GM19043 (cell line): ENCODE measurements around the gene RPTOR.
"Not testable (repeated sequence)": the region's sequence is repeated elsewhere in the genome, so short reads cannot be mapped to it uniquely, and the experiment has no call there.

Experiments used
- ATAC-seq: cut with Tn5 transposase; IDR thresholded peaks from one replicate; pipeline ENCODE4 v1.9.1; 2021; ENCODE audit warnings: low read depth; ENCODE audit not compliant: unreplicated experiment

RPTOR gene

DNA sequence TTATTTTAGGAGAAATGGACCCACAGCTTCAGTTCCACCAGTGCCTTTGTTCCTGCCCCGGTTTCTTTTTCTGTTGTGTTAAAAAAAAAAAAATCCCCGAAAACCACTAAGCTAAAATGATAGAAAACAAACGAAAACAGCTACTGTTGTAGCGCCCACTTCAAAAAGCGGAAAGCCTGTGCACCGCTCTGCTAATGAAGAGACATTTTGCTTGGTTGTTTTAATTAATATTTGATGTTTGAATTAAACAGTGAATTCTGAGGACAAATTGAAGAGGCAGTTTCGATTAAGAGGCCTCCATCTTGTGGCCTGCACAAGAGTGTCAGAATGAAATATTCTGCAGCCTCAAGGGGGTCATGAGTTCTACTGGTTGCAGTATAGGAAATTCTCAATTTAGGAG is 186.7 kb downstream of the RPTOR start:
- ATAC-seq = no peak

GRCh38 chr17:80732268-80732667 is 187.6 kb downstream of the RPTOR start:
- no peak for ATAC-seq

DNA sequence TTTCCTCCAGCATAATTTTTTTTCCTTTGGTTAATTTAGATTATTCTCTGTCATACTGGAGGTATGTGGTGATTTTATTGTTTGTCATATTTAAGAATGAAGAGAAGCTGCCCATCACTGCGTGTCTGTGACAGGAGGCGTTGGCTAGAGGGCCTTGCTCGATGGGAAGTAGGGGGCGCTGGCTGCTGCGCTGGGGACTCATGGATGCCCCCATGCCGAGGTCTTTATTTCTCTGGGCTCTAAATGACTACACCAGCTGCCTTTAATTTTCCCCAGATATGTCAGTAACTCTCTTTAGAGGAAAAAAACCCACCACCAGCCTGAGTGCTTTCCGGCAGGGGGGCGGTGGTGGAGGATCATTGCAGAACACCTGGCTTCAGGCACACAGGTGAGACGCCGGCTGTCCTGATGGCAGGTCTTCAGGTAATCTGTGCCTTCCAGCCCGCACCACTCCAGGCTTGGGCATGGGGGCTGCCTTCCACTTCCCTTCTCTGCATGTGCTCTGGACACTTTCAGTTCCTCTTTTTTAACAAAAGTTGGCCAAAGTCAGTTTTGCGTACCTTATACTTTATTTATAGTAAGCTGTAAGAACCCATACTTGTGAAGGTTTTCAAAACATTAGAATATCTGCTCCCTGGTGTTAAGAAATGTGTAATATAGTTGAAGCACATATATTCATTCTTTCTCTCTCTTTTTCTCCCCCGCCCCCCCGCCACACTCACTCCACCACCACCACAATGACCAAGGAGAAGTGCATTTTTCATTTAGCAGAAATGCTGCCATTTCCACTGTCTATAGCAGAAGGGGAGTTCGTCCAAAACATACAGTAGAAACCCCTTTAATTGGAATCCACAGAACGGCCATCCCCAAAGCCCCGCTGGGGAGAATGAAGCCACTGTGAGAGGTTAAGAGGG is 192.7 kb downstream of the RPTOR start:
- ATAC-seq = peak; percentile 71

DNA sequence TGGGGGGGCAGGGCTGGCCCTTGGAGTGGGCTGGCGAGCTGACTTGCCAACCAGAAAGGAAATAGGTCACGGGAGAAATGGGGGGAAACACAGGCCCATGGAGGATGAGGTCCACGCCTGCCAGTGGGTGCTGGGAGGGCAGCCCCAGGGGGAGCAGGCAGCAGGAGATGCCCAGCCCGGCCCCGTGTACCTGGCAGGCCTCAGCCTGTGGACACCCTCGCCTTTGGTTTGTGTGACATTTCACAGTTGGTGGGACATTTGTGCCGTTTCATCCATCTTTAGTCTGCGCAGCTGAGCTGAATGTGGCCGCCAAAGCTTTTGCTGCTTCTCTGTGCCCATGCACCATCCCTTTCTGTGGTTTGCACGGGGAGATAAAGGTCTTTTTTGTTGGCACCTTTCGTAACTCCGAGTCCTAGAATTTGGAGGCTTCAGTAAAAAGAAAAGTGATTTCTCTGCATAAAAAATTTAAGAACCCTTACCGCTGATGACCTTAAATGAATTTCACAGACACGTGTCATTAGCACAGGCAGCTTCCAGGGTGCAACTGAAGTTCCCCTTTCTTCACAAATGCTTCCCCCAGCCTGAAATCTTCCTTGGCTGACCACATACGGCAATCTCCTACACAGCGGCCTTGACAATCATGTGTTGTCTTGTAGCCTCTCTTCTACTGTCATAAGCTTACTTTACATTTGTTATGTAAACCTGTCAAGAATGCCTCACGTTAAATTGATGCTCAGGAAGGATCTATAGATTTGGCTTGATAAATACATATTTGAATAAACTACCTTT is 193.6 kb downstream of the RPTOR start:
- ATAC-seq = no peak

- ATAC-seq = no peak
These were observed 194.5 kb downstream of the RPTOR start for GRCh38 chr17:80738987-80739730.

DNA sequence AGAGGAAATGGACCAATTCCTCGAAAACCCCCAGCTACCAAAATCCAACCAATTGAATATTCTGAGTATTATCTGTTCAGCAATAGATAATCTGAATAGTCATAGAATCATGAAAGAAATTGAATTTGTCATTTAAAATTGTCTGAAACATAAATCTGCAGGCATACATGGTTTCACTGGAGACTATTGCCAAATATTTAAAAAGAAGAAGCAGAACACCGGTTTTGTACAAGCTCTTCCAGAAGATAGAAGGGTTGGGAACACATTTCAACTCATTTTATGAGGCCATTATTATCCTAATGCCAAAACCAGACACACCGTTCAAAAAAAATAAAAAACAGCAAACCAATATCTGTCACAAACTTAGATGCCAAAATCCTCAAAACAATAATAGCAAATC is 195.5 kb downstream of the RPTOR start:
- ATAC-seq = no peak

DNA sequence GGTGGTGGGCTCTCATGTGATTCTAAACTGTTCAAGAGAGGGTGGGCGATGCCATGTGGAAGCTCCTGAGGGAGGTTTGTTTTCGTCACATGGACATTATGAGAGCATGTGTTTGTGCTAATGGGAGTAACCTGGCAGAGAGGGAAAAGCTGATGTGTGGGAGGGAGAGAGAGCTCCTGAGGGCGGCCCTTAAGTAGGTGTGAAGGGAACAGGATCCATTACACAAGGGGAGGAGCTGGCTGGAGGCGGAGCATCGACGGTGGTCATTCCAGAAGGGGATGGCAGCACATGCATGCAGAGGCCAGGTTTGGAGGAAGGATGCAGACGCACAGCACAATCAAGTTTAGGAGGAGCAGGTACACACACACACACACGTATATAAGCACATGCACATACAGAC is 197.5 kb downstream of the RPTOR start:
- no peak for ATAC-seq

- no peak for ATAC-seq
These were observed 198.0 kb downstream of the RPTOR start for GRCh38 chr17:80742581-80743180.

GRCh38 chr17:80743181-80743771 is 198.6 kb downstream of the RPTOR start:
- ATAC-seq = no peak

DNA sequence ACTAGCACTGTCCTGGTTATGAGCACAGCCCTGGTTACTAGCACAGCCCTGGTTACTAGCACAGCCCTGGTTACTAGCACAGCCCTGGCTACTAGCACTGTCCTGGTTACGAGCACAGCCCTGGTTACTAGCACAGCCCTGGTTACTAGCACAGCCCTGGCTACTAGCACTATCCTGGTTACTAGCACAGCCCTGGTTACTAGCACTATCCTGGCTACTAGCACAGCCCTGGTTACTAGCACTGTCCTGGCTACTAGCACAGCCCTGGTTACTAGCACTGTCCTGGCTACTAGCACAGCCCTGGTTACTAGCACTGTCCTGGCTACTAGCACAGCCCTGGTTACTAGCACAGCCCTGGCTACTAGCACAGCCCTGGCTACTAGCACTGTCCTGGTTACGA is 199.3 kb downstream of the RPTOR start:
- ATAC-seq = not testable (repeated sequence)

GRCh38 chr17:80744725-80745124 is 200.1 kb downstream of the RPTOR start:
- ATAC-seq = not testable (repeated sequence)

- ATAC-seq = no peak
These were observed 200.5 kb downstream of the RPTOR start for GRCh38 chr17:80745183-80745582.

DNA sequence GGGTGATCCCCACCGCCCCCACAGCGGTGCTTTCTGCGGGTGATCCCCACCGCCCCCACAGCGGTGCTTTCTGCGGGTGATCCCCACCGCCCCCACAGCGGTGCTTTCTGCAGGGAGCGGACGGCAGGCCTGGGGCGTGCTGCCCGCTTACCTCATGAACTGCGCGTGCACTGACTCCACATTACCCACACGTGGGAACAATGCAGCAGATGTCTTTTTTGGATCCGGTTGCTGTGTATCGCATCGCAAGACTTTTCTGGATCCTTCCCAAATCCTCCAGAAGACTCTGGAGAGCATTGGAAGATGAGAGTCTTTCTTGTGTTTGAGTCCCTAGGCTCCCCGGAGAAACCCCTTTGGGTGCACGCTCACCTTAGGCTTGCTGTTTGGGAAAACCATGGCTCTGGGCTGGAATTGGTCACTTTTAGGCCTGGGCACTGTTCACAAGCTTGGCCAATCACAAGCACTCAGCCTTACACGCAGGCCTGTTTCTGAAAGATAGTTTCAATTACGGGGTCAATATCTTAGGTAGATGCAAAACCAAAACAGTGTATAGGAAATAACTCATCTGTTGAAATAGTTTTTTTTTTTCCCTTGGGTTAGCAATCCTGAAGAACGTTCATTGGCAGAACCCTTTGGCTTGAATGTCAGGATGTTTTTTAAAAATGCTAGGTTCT is 201.8 kb downstream of the RPTOR start:
- no peak for ATAC-seq

DNA sequence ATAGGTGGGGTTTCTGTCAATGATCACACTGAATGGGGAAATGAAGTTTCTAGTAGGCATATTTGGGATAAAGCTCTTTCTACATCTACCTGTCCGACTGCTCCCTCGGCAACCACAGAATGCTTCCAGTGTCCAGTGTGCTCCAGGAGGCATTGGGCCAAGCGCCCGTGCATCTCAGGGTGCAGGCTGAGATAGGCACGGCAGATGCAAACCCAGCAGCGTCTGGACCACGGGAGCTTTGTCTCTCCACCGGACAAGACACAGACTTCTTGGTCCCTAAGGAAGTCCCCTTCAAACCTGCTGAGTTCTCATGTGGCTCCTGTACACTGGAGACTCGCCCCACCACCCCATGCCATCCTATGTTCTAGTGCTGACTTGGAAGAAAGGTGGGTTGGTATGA is 202.8 kb downstream of the RPTOR start:
- no peak for ATAC-seq

- no peak for ATAC-seq
These were observed 205.0 kb downstream of the RPTOR start for GRCh38 chr17:80749611-80750010.

- no peak for ATAC-seq
These were observed 205.6 kb downstream of the RPTOR start for GRCh38 chr17:80750263-80750662.

GRCh38 chr17:80751070-80751945 is 206.7 kb downstream of the RPTOR start:
- ATAC-seq = no peak

GRCh38 chr17:80751946-80752581 is 207.4 kb downstream of the RPTOR start:
- ATAC-seq = no peak
